Caco-2 (cell line): ENCODE data around the gene ITGB1. TPM values are rescaled to one million over a fixed set of nuclear protein-coding genes. Genes with fewer than 3 reads are reported as not detected.

ENCODE experiments used
- BruUV-seq: library from RNA; stranded (reverse); fragments of 400-500 nt; replicated peaks from 2 replicates; lab custom pipeline; 2021; lab: Mats Ljungman, UMichigan
- CTCF ChIA-PET: fragments of 300-600 bp; sonication (Branson Sonifier 250); formaldehyde crosslinking; loops from one replicate; lab custom pipeline; 2022; ENCODE audit warnings: antibody characterized with exemption; lab: Charles Lee
- POLR2A ChIA-PET: fragments of 300-600 bp; sonication (Branson Sonifier 250); formaldehyde crosslinking; loops from one replicate; lab custom pipeline; 2022; ENCODE audit warnings: antibody characterized with exemption; lab: Charles Lee
- DNase-seq, 2 experiments: peaks; one replicate each; pipeline versions ENCODE4 v3.0.0 to v3.0.0-alpha.2; 2020 to 2022
- H3K27me3 ChIP-seq: replicated peaks from 2 replicates; pipeline ENCODE4 v1.6.0; 2011; ENCODE audit warnings: low read length; ENCODE audit not compliant: control insufficient read depth, insufficient read depth
- H3K36me3 ChIP-seq: 2 replicates; pipeline ENCODE4 v1.5.1; 2011; ENCODE audit warnings: low read length; ENCODE audit not compliant: control insufficient read depth, insufficient read depth
- H3K4me1 ChIP-seq: fragments of 250-450 bp; sonication (Bioruptor Pico); 2 replicates; pipeline ENCODE4 v1.5.1; 2020; ENCODE audit warnings: mild to moderate bottlenecking
- H3K4me3 ChIP-seq: 2 replicates; pipeline ENCODE4 v1.5.1; 2011; ENCODE audit warnings: low read depth, mild to moderate bottlenecking, control low read depth, low read length
- H3K9me3 ChIP-seq: fragments of 250-450 bp; sonication (Bioruptor Pico); 2 replicates; pipeline ENCODE4 v1.5.1; 2020; ENCODE audit warnings: mild to moderate bottlenecking, moderate library complexity
- H3K27ac Mint-ChIP-seq: one replicate; pipeline ENCODE4 v1.8.0; 2022; ENCODE audit warnings: mixed read lengths; ENCODE audit not compliant: unreplicated experiment
- H3K27me3 Mint-ChIP-seq: one replicate; pipeline ENCODE4 v1.8.0; 2022; ENCODE audit warnings: mixed read lengths; ENCODE audit not compliant: insufficient read depth, unreplicated experiment
- H3K36me3 Mint-ChIP-seq: one replicate; pipeline ENCODE4 v1.8.0; 2022; ENCODE audit warnings: mild to moderate bottlenecking, mixed read lengths; ENCODE audit not compliant: insufficient read depth, unreplicated experiment
- H3K4me1 Mint-ChIP-seq: one replicate; pipeline ENCODE4 v1.8.0; 2022; ENCODE audit warnings: low read depth, mixed read lengths; ENCODE audit not compliant: unreplicated experiment
- H3K4me3 Mint-ChIP-seq: one replicate; pipeline ENCODE4 v1.8.0; 2022; ENCODE audit warnings: mild to moderate bottlenecking, moderate library complexity, mixed read lengths; ENCODE audit not compliant: unreplicated experiment
- H3K9me3 Mint-ChIP-seq: one replicate; pipeline ENCODE4 v1.8.0; 2022; ENCODE audit warnings: mixed read lengths; ENCODE audit not compliant: unreplicated experiment
- CTCF ChIP-seq, 2 experiments: fragments of 200-600 bp in 1 of 2; IDR thresholded peaks; 1 replicate in 1 of 2; 2 replicates in 1 of 2; pipeline versions ENCODE4 v1.5.1 to v1.8.0; 2011 to 2022; ENCODE audit warnings: antibody characterized with exemption in 1 of 2, control low read depth in 1 of 2, inconsistent platforms in 1 of 2, low read depth in 1 of 2, low read length in 1 of 2, mild to moderate bottlenecking in 1 of 2, moderate library complexity in 1 of 2; ENCODE audit not compliant: insufficient read depth in 1 of 2, severe bottlenecking in 1 of 2, unreplicated experiment in 1 of 2
- intact Hi-C: fragments of 100-400 bp; cut with micrococcal nuclease; formaldehyde crosslinking; loops from one replicate; pipeline ENCODE4 v1.10.0; 2022; ENCODE audit not compliant: unreplicated experiment
- total RNA-seq: library from RNA; stranded (reverse); gene quantifications from 2 replicates; pipeline ENCODE4 v1.2.3, GENCODE V29; 2022

ITGB1 gene
- total RNA-seq, 1 experiment from 2014 or later, result 474 TPM

- H3K4me3 ChIP-seq, result no peak overlapping the region
Measured at GRCh38 chr10:32960022-32960421, 2.0 kb upstream of the ITGB1 start.

GRCh38 chr10:32959006-32959920, 1.2 kb upstream of the ITGB1 start:
- no peak for DNase-seq
- BruUV-seq, result TSS peak; percentile 68
- Mint-ChIP-seq H3K27me3 (no peaks in the 10 kb centered on the region), H3K4me3 (peak overlapping the region; percentile 92), H3K27ac (peak overlapping the region; percentile 99), H3K9me3 (no peaks in the 10 kb centered on the region), H3K4me1 (peaks cover 40% of the 10 kb centered on the region), H3K36me3 (peaks cover 15% of the 10 kb centered on the region)
- Histone ChIP-seq H3K4me1 (peaks cover 42% of the 10 kb centered on the region), H3K36me3 (no peaks in the 10 kb centered on the region), H3K27me3 (no peaks in the 10 kb centered on the region), H3K9me3 (no peaks in the 10 kb centered on the region), H3K4me3 (peak overlapping the region; percentile 86)
- ChIA-PET POLR2A (interaction anchor here (1.2 to 1.8 kb wide), 2 partner anchors 21 to 49 kb away, joined by 3 to 12 read pairs; no protein-coding TSS in a partner anchor), CTCF (interaction anchor here (0.8 kb wide), 1 partner anchor 50 kb away, joined by 3 read pairs; no protein-coding TSS in a partner anchor)
- no peak for TF ChIP-seq CTCF (IDR thresholded peaks at IDR 0.05; ENCODE audit: insufficient read depth in 1 of 2, low read depth in 1 of 2, low read length in 1 of 2, severe bottlenecking in 1 of 2, unreplicated experiment in 1 of 2)
- intact Hi-C loops, result loop anchor here (5.0 to 10.0 kb wide), 2 partner anchors 306 to 612 kb away; partner anchors contain the start of gene EPC1

More at GRCh38 chr10:32960022-32960421, 2.0 kb upstream of the ITGB1 start:
- no peak for DNase-seq
- H3K4me1 ChIP-seq, result peaks cover 35% of the 10 kb centered on the region
- no peaks in the 10 kb centered on the region for H3K9me3 ChIP-seq
- ChIA-PET POLR2A (interaction anchor here (1.2 to 1.8 kb wide), 2 partner anchors 21 to 49 kb away, joined by 3 to 12 read pairs; no protein-coding TSS in a partner anchor), CTCF (interaction anchor here (0.8 kb wide), 1 partner anchor 49 kb away, joined by 3 read pairs; no protein-coding TSS in a partner anchor)
- intact Hi-C loops, result no loop called here
- Mint-ChIP-seq H3K9me3 (no peaks in the 10 kb centered on the region), H3K4me3 (peak overlapping the region; percentile 92), H3K27ac (peak overlapping the region; percentile 99), H3K36me3 (peaks cover 12% of the 10 kb centered on the region), H3K27me3 (no peaks in the 10 kb centered on the region), H3K4me1 (peaks cover 33% of the 10 kb centered on the region)
- TF ChIP-seq CTCF (IDR thresholded peaks at IDR 0.05; ENCODE audit: insufficient read depth in 1 of 2, low read depth in 1 of 2, low read length in 1 of 2, severe bottlenecking in 1 of 2, unreplicated experiment in 1 of 2), result no peak
- no TSS peak for BruUV-seq
- no peaks in the 10 kb centered on the region for H3K27me3 ChIP-seq
- no peaks in the 10 kb centered on the region for H3K36me3 ChIP-seq
